COLO829 (cell line): ENCODE results near the gene RET.

ENCODE experiments used
- DNase-seq: peaks from one replicate; pipeline ENCODE4 v3.0.0; 2012; ENCODE audit warnings: low spot score

Gene RET

GRCh38 chr10:43062402-43063160, 14.3 kb upstream of the RET start:
- no peak for DNase-seq

DNA sequence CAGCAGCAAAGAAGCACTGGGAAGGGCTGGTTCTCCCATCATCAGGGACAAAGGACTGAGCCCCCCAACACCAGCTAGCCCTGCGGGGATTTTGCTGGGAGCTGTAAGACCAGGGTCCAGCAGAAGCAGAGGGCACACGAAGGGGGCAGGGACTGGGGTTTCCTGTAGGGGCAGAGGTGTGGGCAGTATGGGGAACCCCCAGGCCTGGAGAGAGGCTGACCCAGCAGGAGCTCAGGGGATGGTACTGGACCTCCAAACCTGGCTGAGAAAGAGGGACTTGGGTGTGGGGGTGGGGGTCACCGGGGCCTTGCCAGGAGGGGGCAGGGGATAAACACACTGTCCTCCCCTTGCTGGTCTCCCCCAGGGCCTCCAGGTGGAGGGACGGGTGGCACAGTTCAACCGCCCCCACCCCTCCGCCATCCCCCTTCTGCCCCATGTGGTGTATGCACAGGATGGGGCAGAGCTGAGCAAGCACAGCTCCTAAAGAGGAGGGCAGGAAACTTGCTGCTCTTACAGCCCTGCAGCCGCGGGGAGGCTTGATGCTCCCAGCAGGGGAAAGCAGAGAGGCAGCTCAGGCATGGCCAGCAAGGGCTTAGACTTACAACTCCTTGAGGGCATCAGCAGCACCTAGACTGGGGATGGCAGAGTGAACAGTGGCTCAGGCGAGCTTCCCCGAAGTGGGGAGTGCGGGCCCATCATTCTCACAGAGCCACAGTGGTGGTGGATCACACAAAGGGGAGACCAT, 12.4 kb upstream of the RET start:
- no peak for DNase-seq

GRCh38 chr10:43065234-43065633, 11.6 kb upstream of the RET start:
- no peak for DNase-seq

- DNase-seq: no peak
These were observed 11.1 kb upstream of the RET start for GRCh38 chr10:43065761-43066160.

GRCh38 chr10:43066481-43066880, 10.4 kb upstream of the RET start:
- DNase-seq: no peak

- no peak for DNase-seq
These were observed 9.3 kb upstream of the RET start for GRCh38 chr10:43067391-43068135.

- DNase-seq: no peak
These were observed 8.8 kb upstream of the RET start for GRCh38 chr10:43068136-43068395.

DNA sequence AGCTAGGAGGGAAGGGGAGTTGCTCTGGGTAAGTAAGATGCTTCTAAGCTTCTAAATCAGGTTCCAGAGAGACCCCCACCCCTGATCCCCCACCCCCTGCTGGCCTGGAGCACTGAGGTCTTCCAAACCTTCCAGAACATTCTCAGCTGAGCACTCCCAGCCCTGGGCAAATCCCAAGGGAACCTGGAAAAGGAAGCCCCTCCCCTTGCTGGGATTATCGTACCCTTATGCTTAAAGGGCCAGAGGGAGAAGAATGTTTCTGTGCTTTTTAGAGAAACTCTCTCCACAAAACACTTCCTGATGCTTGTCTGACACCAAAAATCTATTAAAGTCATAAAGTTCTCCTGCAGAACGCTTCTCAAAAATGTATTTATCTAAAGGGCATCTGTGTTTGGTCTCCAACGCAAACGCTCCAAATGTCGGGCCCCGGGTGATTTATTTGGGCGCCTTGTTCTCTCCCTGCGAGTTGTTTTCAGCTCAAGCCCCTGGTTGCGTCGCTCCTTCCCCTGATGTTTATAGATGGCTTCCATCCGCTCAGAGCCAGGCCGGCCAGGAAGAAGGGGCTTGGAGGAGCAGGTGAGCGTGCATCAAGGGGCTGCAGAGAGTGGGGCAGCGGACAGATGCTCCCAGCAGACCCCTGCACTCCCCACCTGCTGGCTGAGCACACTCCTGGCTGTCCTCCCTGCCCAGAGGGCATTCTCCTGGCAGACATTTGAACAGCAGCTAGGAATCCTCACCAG, 8.2 kb upstream of the RET start:
- DNase-seq: no peak

- DNase-seq: no peak
These were observed 7.7 kb upstream of the RET start for GRCh38 chr10:43069211-43069515.

DNA sequence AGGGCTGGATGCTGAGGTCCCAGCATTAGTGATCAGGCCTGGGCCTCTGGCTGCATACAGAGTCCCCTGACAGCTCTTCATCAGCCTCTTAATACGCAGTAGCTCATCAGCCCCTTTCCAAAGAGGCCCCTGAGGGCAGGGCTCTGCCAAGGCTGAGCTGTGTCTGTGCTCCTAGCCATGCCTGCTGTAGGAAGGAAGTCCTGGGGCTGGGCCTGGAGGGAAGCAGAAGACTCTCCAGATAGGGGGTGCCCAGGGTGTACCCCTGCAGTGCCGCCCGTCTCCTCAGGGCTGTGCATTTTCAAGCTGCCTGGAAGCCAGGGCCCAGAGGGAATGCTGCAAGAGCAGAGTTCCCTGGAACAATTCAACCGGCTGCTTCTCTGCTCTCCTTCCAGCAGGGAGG, 7.3 kb upstream of the RET start:
- no peak for DNase-seq

- DNase-seq: no peak
These were observed 6.5 kb upstream of the RET start for GRCh38 chr10:43070121-43071085.

DNA sequence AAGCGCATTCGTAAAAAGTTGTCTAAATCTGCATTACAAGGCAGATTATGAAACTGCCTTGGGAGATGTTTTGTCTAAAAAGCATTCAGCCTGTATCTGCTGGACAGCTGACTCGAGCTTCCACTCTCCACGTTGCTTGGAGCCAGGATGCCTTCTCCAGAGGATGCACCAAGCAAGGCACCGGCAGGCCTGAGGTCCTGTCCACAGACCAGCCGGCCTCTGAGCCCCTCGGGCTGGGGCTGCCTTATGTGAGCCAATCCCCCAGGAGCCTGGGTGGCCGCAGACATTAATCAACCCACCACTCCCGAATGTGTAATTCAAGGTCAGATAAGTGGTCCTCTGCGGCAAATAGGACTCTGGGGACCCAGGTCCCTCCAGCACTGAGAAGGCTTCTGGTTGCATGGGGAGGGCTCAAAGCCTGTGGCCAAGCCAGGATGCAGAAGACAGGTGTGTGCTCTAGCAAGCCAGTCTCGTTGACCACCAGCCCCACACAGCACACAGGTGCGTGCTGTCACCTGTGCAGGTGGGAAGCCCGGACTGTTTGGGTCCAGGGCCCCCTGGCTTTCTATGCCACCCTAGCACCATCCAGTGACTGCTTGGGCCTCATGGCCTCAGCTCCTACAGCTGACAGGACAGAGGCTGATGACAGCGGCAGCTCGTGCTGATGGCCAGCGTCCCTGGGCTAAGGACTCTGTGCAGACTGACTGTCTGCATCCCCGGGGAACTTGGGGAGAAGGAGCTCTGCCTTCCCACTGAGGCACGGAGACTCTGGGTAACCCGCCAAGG, 4.8 kb upstream of the RET start:
- no peak for DNase-seq

GRCh38 chr10:43073191-43073590, 3.7 kb upstream of the RET start:
- no peak for DNase-seq

- no peak for DNase-seq
These were observed 3.1 kb upstream of the RET start for GRCh38 chr10:43073721-43074120.

DNA sequence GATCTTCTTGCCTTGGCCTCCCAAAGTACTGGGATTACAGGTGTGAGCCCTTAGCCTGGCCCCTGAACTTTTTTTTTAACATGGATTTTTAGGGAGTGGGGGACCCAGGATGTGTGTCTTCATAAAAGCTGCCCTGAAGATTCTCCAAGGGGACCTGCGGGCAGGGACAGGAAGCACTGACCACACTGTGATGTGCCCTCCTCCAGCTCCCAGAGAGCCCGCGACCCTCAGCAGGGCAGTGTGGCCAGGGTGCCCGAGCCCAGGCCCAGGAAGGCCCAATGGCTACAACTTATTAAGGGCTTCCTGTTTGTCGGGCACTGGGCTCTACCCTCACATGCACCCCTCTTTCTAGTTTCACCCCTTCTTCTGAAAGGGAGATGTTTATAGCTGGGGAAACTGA, 2.5 kb upstream of the RET start:
- no peak for DNase-seq

GRCh38 chr10:43074827-43075611, 1.9 kb upstream of the RET start:
- no peak for DNase-seq

DNA sequence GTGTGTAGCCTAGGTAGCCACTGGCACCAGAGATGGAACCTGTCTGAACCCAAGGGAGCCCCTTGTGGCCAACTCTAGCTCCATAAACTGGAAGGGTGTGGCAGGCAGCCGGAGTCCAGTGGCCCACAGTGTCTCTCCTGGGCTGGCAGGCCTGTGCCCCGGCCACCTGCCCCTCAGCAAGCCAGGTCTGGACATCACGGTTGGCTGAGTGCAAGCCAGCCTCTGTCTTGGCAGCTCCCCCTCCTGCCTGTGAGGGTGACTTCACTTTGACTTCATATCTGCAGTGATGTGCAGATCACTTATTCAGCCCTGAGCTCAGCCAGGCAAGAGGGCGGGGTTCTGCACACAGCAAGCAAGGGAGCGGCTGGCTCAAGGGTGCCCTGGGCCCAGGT, 1.3 kb upstream of the RET start:
- no peak for DNase-seq

GRCh38 chr10:43076311-43076875, 476 bp upstream of the RET start:
- DNase-seq: no peak

- DNase-seq: no peak
These were observed 727 bp downstream of the RET start for GRCh38 chr10:43077421-43078171.
